Measurements from ENCODE around the gene HOTAIR. TPM values are rescaled to one million over a fixed set of nuclear protein-coding genes. Genes with fewer than 3 reads are reported as not detected.

The HOTAIR gene
- total and polyA plus RNA-seq, 4 donors, result not detected

DNA sequence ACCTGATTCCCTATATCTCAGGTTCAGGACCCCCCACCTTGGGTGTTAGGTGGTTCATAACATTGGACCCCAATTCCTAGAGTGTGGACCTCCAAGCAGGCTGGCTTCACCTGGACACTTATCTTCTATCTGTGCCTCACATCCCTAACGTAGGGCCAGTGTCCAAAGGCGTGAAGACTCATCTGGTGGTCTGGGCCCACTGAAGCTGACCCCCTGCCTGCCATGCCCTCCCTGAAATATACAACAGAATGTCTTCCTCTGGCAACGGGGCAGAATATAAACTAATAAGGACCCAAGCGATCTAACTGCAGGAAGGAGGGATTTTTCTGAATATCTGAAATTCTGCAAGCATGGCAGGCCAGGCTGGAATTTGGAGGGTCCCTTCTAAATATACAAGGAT, 30.5 kb downstream of the HOTAIR start:
- TF ChIP-seq NR2F2 (IDR thresholded peaks at IDR 0.05), result no peak
- no peak for TF ChIP-seq HNF4G (IDR thresholded peaks at IDR 0.05)
- TF ChIP-seq, protein P1, sequence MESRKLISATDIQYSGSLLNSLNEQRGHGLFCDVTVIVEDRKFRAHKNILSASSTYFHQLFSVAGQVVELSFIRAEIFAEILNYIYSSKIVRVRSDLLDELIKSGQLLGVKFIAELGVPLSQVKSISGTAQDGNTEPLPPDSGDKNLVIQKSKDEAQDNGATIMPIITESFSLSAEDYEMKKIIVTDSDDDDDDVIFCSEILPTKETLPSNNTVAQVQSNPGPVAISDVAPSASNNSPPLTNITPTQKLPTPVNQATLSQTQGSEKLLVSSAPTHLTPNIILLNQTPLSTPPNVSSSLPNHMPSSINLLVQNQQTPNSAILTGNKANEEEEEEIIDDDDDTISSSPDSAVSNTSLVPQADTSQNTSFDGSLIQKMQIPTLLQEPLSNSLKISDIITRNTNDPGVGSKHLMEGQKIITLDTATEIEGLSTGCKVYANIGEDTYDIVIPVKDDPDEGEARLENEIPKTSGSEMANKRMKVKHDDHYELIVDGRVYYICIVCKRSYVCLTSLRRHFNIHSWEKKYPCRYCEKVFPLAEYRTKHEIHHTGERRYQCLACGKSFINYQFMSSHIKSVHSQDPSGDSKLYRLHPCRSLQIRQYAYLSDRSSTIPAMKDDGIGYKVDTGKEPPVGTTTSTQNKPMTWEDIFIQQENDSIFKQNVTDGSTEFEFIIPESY (IDR thresholded peaks at IDR 0.05), result no peak
- TF ChIP-seq TAF1 (conservative IDR thresholded peaks at IDR 0.05), result no peak
- no peak for TF ChIP-seq ATF3 (IDR thresholded peaks at IDR 0.05)
- TF ChIP-seq HNF4A (conservative IDR thresholded peaks at IDR 0.05), result no peak
- no peak for TF ChIP-seq CTCF (IDR thresholded peaks at IDR 0.05; ENCODE audit: low read depth, low read length, missing input control)
- TF ChIP-seq RAD21 (IDR thresholded peaks at IDR 0.05), result no peak
- no peak for TF ChIP-seq EGR1 (IDR thresholded peaks at IDR 0.05; ENCODE audit: low read depth in 2 of 2)
- TF ChIP-seq FOXA2 (IDR thresholded peaks at IDR 0.05), result no peak
- TF ChIP-seq SP1 (IDR thresholded peaks at IDR 0.05), result no peak
- no peak for TF ChIP-seq FOXA1 (IDR thresholded peaks at IDR 0.05)
- TF ChIP-seq, protein P2, sequence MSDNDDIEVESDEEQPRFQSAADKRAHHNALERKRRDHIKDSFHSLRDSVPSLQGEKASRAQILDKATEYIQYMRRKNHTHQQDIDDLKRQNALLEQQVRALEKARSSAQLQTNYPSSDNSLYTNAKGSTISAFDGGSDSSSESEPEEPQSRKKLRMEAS (IDR thresholded peaks at IDR 0.05), result no peak
- no peaks in the 10 kb centered on the region for H3K36me3 ChIP-seq (ENCODE audit: control insufficient read depth in 4 of 4, insufficient read depth in 3 of 4, low read depth in 1 of 4, low read length in 3 of 4)
- no peak for DNase-seq (ENCODE audit: low spot score)
- no peak overlapping the region for H3K4me3 ChIP-seq (ENCODE audit: low read depth in 1 of 3, low read length in 3 of 3)
- H3K27ac ChIP-seq (ENCODE audit: low read depth in 1 of 2, low read length in 2 of 2), result no peak overlapping the region
- whole genome bisulfite sequencing, result 22% methylated on average over 4 of the region's 4 CpGs
- no peak overlapping the region for H3K9ac ChIP-seq (ENCODE audit: low read depth in 1 of 2, low read length in 2 of 2)
- no peaks in the 10 kb centered on the region for H3K4me1 ChIP-seq (ENCODE audit: control insufficient read depth in 4 of 4, insufficient read depth in 4 of 4, low read length in 3 of 4)
- H3K9me3 ChIP-seq (ENCODE audit: control insufficient read depth in 4 of 4, low read length in 3 of 4), result no peaks in the 10 kb centered on the region
- peaks cover 3 to 35% (median 28%) of the 10 kb centered on the region in 4 donors for H3K27me3 ChIP-seq (ENCODE audit: control insufficient read depth in 4 of 4, insufficient read depth in 4 of 4, low read length in 3 of 4)

- Histone ChIP-seq H3K9me3 (ENCODE audit: control insufficient read depth in 4 of 4, low read length in 3 of 4) (no peaks in the 10 kb centered on the region), H3K36me3 (ENCODE audit: control insufficient read depth in 4 of 4, insufficient read depth in 3 of 4, low read depth in 1 of 4, low read length in 3 of 4) (no peaks in the 10 kb centered on the region), H3K27ac (ENCODE audit: low read depth in 1 of 2, low read length in 2 of 2) (no peak overlapping the region), H3K4me1 (ENCODE audit: control insufficient read depth in 4 of 4, insufficient read depth in 4 of 4, low read length in 3 of 4) (no peaks in the 10 kb centered on the region), H3K27me3 (ENCODE audit: control insufficient read depth in 4 of 4, insufficient read depth in 4 of 4, low read length in 3 of 4) (peaks cover 7 to 38% (median 22%) of the 10 kb centered on the region in 4 donors), H3K4me3 (ENCODE audit: low read depth in 1 of 3, low read length in 3 of 3) (no peak overlapping the region), H3K9ac (ENCODE audit: low read depth in 1 of 2, low read length in 2 of 2) (no peak overlapping the region)
- no peak for DNase-seq (ENCODE audit: low spot score)
- WGBS, result 10% methylated on average over 2 of the region's 2 CpGs
- no peak for TF ChIP-seq FOXA2 (IDR thresholded peaks at IDR 0.05)
- TF ChIP-seq YY1 (IDR thresholded peaks at IDR 0.05), result no peak
- no peak for TF ChIP-seq GABPA (IDR thresholded peaks at IDR 0.05 in 1 of 2, conservative IDR thresholded peaks at IDR 0.05 in 1 of 2)
- no peak for TF ChIP-seq NR2F2 (IDR thresholded peaks at IDR 0.05)
- no peak for TF ChIP-seq ATF3 (IDR thresholded peaks at IDR 0.05)
- no peak for TF ChIP-seq FOXA1 (IDR thresholded peaks at IDR 0.05)
- no peak for TF ChIP-seq TAF1 (conservative IDR thresholded peaks at IDR 0.05)
- no peak for TF ChIP-seq HNF4A (conservative IDR thresholded peaks at IDR 0.05)
These were observed 32.2 kb downstream of the HOTAIR start for GRCh38 chr12:53942467-53942997.
